ENCODE results near the gene LRP6.

LRP6 gene

GRCh38 chr12:12290206-12290605, 23.4 kb upstream of the LRP6 start (continued):
- no peak for TF ChIP-seq TSHZ2 (CRISPR knock-in tag; IDR thresholded peaks at IDR 0.05)
- TF ChIP-seq ZNF565 (CRISPR knock-in tag; conservative IDR thresholded peaks at IDR 0.05; ENCODE audit: low read depth), result no peak

- ATAC-seq, result no peak
- TF ChIP-seq ZNF70 (CRISPR knock-in tag; IDR thresholded peaks at IDR 0.05), result no peak
- no peak for TF ChIP-seq TOX (CRISPR knock-in tag; IDR thresholded peaks at IDR 0.05; ENCODE audit: borderline replicate concordance)
- no peak for TF ChIP-seq TSHZ2 (CRISPR knock-in tag; IDR thresholded peaks at IDR 0.05)
- no peak for TF ChIP-seq CSRNP3 (CRISPR knock-in tag; IDR thresholded peaks at IDR 0.05)
- TF ChIP-seq GLIS3 (CRISPR knock-in tag; IDR thresholded peaks at IDR 0.05), result no peak
- TF ChIP-seq ZFP3 (CRISPR knock-in tag; IDR thresholded peaks at IDR 0.05), result no peak
- TF ChIP-seq PPARA (CRISPR knock-in tag; IDR thresholded peaks at IDR 0.05; ENCODE audit: borderline replicate concordance), result no peak
- no peak for TF ChIP-seq ZFP30 (CRISPR knock-in tag; IDR thresholded peaks at IDR 0.05)
- no peak for TF ChIP-seq PATZ1 (CRISPR knock-in tag; IDR thresholded peaks at IDR 0.05; ENCODE audit: borderline replicate concordance)
- no peak for TF ChIP-seq SNAI2 (CRISPR knock-in tag; IDR thresholded peaks at IDR 0.05)
Observed at GRCh38 chr12:12286441-12286840, 19.6 kb upstream of the LRP6 start.

GRCh38 chr12:12282761-12283425, 16.0 kb upstream of the LRP6 start:
- TF ChIP-seq ISL1 (CRISPR knock-in tag; IDR thresholded peaks at IDR 0.05), result peak; percentile 50; the same call in 1 of the 2 replicates
- TF ChIP-seq ARNTL (CRISPR knock-in tag; IDR thresholded peaks at IDR 0.05; ENCODE audit: borderline replicate concordance, low read depth), result no peak
- ATAC-seq, result peak; percentile 84

GRCh38 chr12:12282202-12282601, 15.4 kb upstream of the LRP6 start:
- ATAC-seq, result no peak

More at GRCh38 chr12:12282202-12282601, 15.4 kb upstream of the LRP6 start:
- no peak for TF ChIP-seq BACH2 (CRISPR knock-in tag; IDR thresholded peaks at IDR 0.05; ENCODE audit: borderline replicate concordance)
- TF ChIP-seq ZC3H10 (CRISPR knock-in tag; IDR thresholded peaks at IDR 0.05), result no peak
- TF ChIP-seq ISL1 (CRISPR knock-in tag; IDR thresholded peaks at IDR 0.05), result no peak
- no peak for TF ChIP-seq TSHZ2 (CRISPR knock-in tag; IDR thresholded peaks at IDR 0.05)
- no peak for TF ChIP-seq SNAI2 (CRISPR knock-in tag; IDR thresholded peaks at IDR 0.05)
- TF ChIP-seq ZFP30 (CRISPR knock-in tag; IDR thresholded peaks at IDR 0.05), result no peak
- no peak for TF ChIP-seq TOX (CRISPR knock-in tag; IDR thresholded peaks at IDR 0.05; ENCODE audit: borderline replicate concordance)
- TF ChIP-seq PPARA (CRISPR knock-in tag; IDR thresholded peaks at IDR 0.05; ENCODE audit: borderline replicate concordance), result no peak
- no peak for TF ChIP-seq ZFP3 (CRISPR knock-in tag; IDR thresholded peaks at IDR 0.05)
- TF ChIP-seq POU6F1 (CRISPR knock-in tag; IDR thresholded peaks at IDR 0.05; ENCODE audit: borderline replicate concordance, low read depth), result no peak

All from SK-N-SH treated with all-trans-retinoic acid at 6 μM for 48 hours (cell line).